ENCODE data around the gene MAP4K2.

DNA sequence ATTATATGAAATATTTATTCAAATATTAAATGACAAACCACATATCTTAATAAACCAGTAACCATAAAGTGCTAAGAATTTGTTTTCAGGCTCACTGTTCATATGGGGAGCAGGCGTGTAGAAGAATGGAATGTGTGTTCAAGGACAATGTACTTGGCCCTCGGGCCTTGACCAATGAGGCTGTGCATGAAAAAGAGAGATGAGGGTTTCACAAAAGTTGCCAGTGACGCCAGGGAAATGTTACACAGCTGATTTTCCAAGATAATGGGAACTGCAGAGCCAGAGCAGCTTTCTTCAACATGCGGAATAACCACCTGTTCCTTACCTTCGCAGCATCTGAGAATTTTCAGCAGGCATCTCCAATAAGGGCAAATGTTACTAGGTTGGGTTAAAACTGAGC, 28.9 kb downstream of the MAP4K2 start:
- TF ChIP-seq, protein P1, sequence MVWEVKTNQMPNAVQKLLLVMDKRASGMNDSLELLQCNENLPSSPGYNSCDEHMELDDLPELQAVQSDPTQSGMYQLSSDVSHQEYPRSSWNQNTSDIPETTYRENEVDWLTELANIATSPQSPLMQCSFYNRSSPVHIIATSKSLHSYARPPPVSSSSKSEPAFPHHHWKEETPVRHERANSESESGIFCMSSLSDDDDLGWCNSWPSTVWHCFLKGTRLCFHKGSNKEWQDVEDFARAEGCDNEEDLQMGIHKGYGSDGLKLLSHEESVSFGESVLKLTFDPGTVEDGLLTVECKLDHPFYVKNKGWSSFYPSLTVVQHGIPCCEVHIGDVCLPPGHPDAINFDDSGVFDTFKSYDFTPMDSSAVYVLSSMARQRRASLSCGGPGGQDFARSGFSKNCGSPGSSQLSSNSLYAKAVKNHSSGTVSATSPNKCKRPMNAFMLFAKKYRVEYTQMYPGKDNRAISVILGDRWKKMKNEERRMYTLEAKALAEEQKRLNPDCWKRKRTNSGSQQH (CRISPR knock-in tag; IDR thresholded peaks at IDR 0.05; ENCODE audit: low read depth), result no peak
- TF ChIP-seq TEAD3 (CRISPR knock-in tag; optimal IDR thresholded peaks at IDR 0.05; ENCODE audit: borderline replicate concordance), result no peak
- TF ChIP-seq POGZ (CRISPR knock-in tag; IDR thresholded peaks at IDR 0.05), result no peak
- TF ChIP-seq, protein P2, sequence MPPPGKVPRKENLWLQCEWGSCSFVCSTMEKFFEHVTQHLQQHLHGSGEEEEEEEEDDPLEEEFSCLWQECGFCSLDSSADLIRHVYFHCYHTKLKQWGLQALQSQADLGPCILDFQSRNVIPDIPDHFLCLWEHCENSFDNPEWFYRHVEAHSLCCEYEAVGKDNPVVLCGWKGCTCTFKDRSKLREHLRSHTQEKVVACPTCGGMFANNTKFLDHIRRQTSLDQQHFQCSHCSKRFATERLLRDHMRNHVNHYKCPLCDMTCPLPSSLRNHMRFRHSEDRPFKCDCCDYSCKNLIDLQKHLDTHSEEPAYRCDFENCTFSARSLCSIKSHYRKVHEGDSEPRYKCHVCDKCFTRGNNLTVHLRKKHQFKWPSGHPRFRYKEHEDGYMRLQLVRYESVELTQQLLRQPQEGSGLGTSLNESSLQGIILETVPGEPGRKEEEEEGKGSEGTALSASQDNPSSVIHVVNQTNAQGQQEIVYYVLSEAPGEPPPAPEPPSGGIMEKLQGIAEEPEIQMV (CRISPR knock-in tag; IDR thresholded peaks at IDR 0.05; ENCODE audit: low read depth), result no peak
- no peak for TF ChIP-seq SP1 (IDR thresholded peaks at IDR 0.05)
- TF ChIP-seq SP1 (CRISPR knock-in tag; IDR thresholded peaks at IDR 0.05), result no peak
- TF ChIP-seq, protein P3, sequence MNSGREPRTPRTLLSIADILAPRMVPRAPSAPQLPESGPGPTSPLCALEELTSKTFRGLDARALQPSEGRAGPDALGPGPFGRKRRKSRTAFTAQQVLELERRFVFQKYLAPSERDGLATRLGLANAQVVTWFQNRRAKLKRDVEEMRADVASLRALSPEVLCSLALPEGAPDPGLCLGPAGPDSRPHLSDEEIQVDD (CRISPR knock-in tag; IDR thresholded peaks at IDR 0.05; ENCODE audit: borderline replicate concordance), result no peak
- TF ChIP-seq ZIK1 (CRISPR knock-in tag; IDR thresholded peaks at IDR 0.05; ENCODE audit: borderline replicate concordance, low read depth), result no peak
- TF ChIP-seq, protein P4, sequence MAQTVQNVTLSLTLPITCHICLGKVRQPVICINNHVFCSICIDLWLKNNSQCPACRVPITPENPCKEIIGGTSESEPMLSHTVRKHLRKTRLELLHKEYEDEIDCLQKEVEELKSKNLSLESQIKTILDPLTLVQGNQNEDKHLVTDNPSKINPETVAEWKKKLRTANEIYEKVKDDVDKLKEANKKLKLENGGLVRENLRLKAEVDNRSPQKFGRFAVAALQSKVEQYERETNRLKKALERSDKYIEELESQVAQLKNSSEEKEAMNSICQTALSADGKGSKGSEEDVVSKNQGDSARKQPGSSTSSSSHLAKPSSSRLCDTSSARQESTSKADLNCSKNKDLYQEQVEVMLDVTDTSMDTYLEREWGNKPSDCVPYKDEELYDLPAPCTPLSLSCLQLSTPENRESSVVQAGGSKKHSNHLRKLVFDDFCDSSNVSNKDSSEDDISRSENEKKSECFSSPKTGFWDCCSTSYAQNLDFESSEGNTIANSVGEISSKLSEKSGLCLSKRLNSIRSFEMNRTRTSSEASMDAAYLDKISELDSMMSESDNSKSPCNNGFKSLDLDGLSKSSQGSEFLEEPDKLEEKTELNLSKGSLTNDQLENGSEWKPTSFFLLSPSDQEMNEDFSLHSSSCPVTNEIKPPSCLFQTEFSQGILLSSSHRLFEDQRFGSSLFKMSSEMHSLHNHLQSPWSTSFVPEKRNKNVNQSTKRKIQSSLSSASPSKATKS (CRISPR knock-in tag; IDR thresholded peaks at IDR 0.05), result no peak
